ENCODE results near the gene TAB2.

GRCh38 chr6:149278997-149279396 is 38.5 kb upstream of the TAB2 start:
- no peak for TF ChIP-seq CTCF (IDR thresholded peaks at IDR 0.05; ENCODE audit: insufficient read depth, low read depth, low read length)
- TF ChIP-seq EZH2 (IDR thresholded peaks at IDR 0.05; ENCODE audit: insufficient read depth, low read length): no peak
